SK-N-SH (cell line): Measurements from ENCODE around the gene ADAP2. TPM values are rescaled to one million over a fixed set of nuclear protein-coding genes. Genes with fewer than 3 reads are reported as not detected.

Source experiments
- CTCF ChIA-PET: fragments of 300-600, 350-600 bp; formaldehyde crosslinking; extraction: SDS; loops from one replicate; lab custom pipeline; 2021; lab: Yijun Ruan, JAX
- POLR2A ChIA-PET: fragments of 350-600 bp; sonication (Branson Sonifier 250); formaldehyde crosslinking; extraction: SDS; loops from one replicate; lab custom pipeline; 2020; ENCODE audit warnings: antibody characterized with exemption, inconsistent platforms; lab: Yijun Ruan, JAX
- DNase-seq: peaks from one replicate; pipeline ENCODE4 v3.0.0; 2012
- H2AFZ ChIP-seq: fragments of 200-600 bp; sonication (generic); 2 replicates; pipeline ENCODE4 v1.8.1; 2016; ENCODE audit warnings: antibody characterized with exemption, mild to moderate bottlenecking, low read depth
- H3F3A ChIP-seq: fragments of 200-600 bp; sonication (generic); replicated peaks from 2 replicates; pipeline ENCODE3; 2016; ENCODE audit warnings: antibody characterized with exemption, mild to moderate bottlenecking; ENCODE audit not compliant: insufficient read depth
- H3K27ac ChIP-seq, 2 experiments: fragments of 200-500 bp in 1 of 2; fragments of 200-600 bp in 1 of 2; sonication (Bioruptor generic) in 1 of 2; sonication (generic), shearing (Covaris generic) in 1 of 2; 2 replicates each; pipeline versions ENCODE4 v1.5.1 to v1.6.1; 2014 to 2016; ENCODE audit warnings: low read depth in 2 of 2, inconsistent platforms in 1 of 2, low read length in 1 of 2, mild to moderate bottlenecking in 1 of 2, mixed read lengths in 1 of 2
- H3K27me3 ChIP-seq: fragments of 200-600 bp; sonication (generic), shearing (Covaris generic); 2 replicates; pipeline ENCODE4 v1.6.1; 2016; ENCODE audit warnings: mixed run types; ENCODE audit not compliant: insufficient read depth
- H3K36me3 ChIP-seq, 2 experiments: fragments of 200-500 bp in 1 of 2; fragments of 200-600 bp in 1 of 2; sonication (Bioruptor generic) in 1 of 2; sonication (generic) in 1 of 2; replicated peaks in 1 of 2; 2 replicates each; pipeline versions ENCODE3 to v1.5.1; 2014 to 2016; ENCODE audit warnings: low read length in 1 of 2, mild to moderate bottlenecking in 1 of 2; ENCODE audit not compliant: insufficient read depth in 2 of 2, control insufficient read depth in 1 of 2
- H3K4me1 ChIP-seq, 2 experiments: fragments of 200-500 bp in 1 of 2; fragments of 200-600 bp in 1 of 2; sonication (Bioruptor generic) in 1 of 2; sonication (generic), shearing (Covaris generic) in 1 of 2; 2 replicates each; pipeline versions ENCODE4 v1.5.1 to v1.6.1; 2014 to 2016; ENCODE audit warnings: low read depth in 1 of 2, low read length in 1 of 2, mixed run types in 1 of 2; ENCODE audit not compliant: insufficient read depth in 2 of 2, control insufficient read depth in 1 of 2
- H3K4me2 ChIP-seq: fragments of 200-600 bp; sonication (generic), shearing (Covaris generic); 2 replicates; pipeline ENCODE4 v1.6.1; 2017; ENCODE audit warnings: mixed run types
- H3K4me3 ChIP-seq, 2 experiments: fragments of 200-500 bp in 1 of 2; fragments of 200-600 bp in 1 of 2; sonication (Bioruptor generic) in 1 of 2; sonication (generic), shearing (Covaris generic) in 1 of 2; 2 replicates each; pipeline versions ENCODE4 v1.5.1 to v1.8.1; 2014 to 2016; ENCODE audit warnings: low read depth in 2 of 2, inconsistent platforms in 1 of 2, low read length in 1 of 2, mild to moderate bottlenecking in 1 of 2, mixed read lengths in 1 of 2, moderate library complexity in 1 of 2
- H3K79me2 ChIP-seq: fragments of 200-600 bp; sonication (generic); 2 replicates; pipeline ENCODE4 v1.8.1; 2017; ENCODE audit warnings: mild to moderate bottlenecking; ENCODE audit not compliant: insufficient read depth
- H3K9ac ChIP-seq: fragments of 200-600 bp; sonication (generic); 2 replicates; pipeline ENCODE4 v1.6.1; 2017; ENCODE audit warnings: mixed run types
- H3K9me2 ChIP-seq: fragments of 200-600 bp; sonication (generic); 2 replicates; pipeline ENCODE4 v1.6.1; 2017; ENCODE audit warnings: mixed run types
- H3K9me3 ChIP-seq: fragments of 200-600 bp; sonication (generic); 2 replicates; pipeline ENCODE4 v1.6.1; 2017; ENCODE audit warnings: mixed run types, mild to moderate bottlenecking, moderate library complexity
- H4K20me1 ChIP-seq: fragments of 200-600 bp; sonication (generic); 2 replicates; pipeline ENCODE4 v1.6.1; 2017; ENCODE audit warnings: mild to moderate bottlenecking, mixed run types; ENCODE audit not compliant: insufficient read depth
- CHD2 ChIP-seq: fragments of 150-350 bp; IDR thresholded peaks from 2 replicates; pipeline ENCODE4 v1.6.1; 2018; ENCODE audit warnings: low read length; ENCODE audit not compliant: partially characterized antibody
- ELF1 ChIP-seq: IDR thresholded peaks from 2 replicates; pipeline ENCODE4 v1.4.0; 2012
- EZH2phosphoT487 ChIP-seq: fragments of 200-600 bp; sonication (generic); IDR thresholded peaks from 2 replicates; pipeline ENCODE4 v1.6.1; 2017; ENCODE audit warnings: low read depth, mixed run types, mild to moderate bottlenecking, antibody characterized with exemption, moderate library complexity, borderline replicate concordance
- FOXJ3 ChIP-seq: sonication (generic); formaldehyde crosslinking; IDR thresholded peaks from 2 replicates; pipeline ENCODE4 v1.5.1; 2020; ENCODE audit warnings: mild to moderate bottlenecking, missing genetic modification reagents
- GATA2 ChIP-seq: sonication (generic); formaldehyde crosslinking; IDR thresholded peaks from 2 replicates; pipeline ENCODE4 v1.5.0; 2020; ENCODE audit warnings: mild to moderate bottlenecking, missing genetic modification reagents
- IRF3 ChIP-seq: fragments of 150-350 bp; IDR thresholded peaks from 2 replicates; pipeline ENCODE4 v1.6.1; 2016; ENCODE audit warnings: mild to moderate bottlenecking, low read depth, low read length
- JUND ChIP-seq: IDR thresholded peaks from 2 replicates; pipeline ENCODE4 v1.4.0; 2012
- MXI1 ChIP-seq: IDR thresholded peaks from 2 replicates; pipeline ENCODE4 v1.6.1; 2012; ENCODE audit warnings: mild to moderate bottlenecking, low read depth, low read length, improper control_type of control experiment
- NRF1 ChIP-seq: IDR thresholded peaks from 2 replicates; pipeline ENCODE4 v1.6.1; 2012; ENCODE audit warnings: low read depth, mild to moderate bottlenecking, low read length
- POLR2AphosphoS5 ChIP-seq: IDR thresholded peaks from 2 replicates; pipeline ENCODE4 v1.6.1; 2012; ENCODE audit warnings: low read depth, low read length
- RAD21 ChIP-seq: IDR thresholded peaks from 2 replicates; pipeline ENCODE4 v1.6.1; 2012; ENCODE audit warnings: mild to moderate bottlenecking, low read length
- RCOR1 ChIP-seq: fragments of 150-350 bp; IDR thresholded peaks from 2 replicates; pipeline ENCODE4 v1.6.1; 2017; ENCODE audit warnings: antibody characterized with exemption, low read length
- REST ChIP-seq: IDR thresholded peaks from 2 replicates; pipeline ENCODE4 v1.6.1; 2012; ENCODE audit warnings: mild to moderate bottlenecking, low read depth, low read length, moderate library complexity
- RFX5 ChIP-seq: IDR thresholded peaks from 2 replicates; pipeline ENCODE4 v1.6.1; 2012; ENCODE audit warnings: mild to moderate bottlenecking, improper control_type of control experiment, low read length
- RXRA ChIP-seq: IDR thresholded peaks from 2 replicates; pipeline ENCODE4 v1.4.0; 2012; ENCODE audit warnings: low read depth, mild to moderate bottlenecking, borderline replicate concordance
- SIN3A ChIP-seq: IDR thresholded peaks from 2 replicates; pipeline ENCODE4 v1.6.1; 2012; ENCODE audit warnings: low read depth, mild to moderate bottlenecking, low read length, moderate library complexity, borderline replicate concordance
- SMC3 ChIP-seq: IDR thresholded peaks from 2 replicates; pipeline ENCODE4 v1.6.1; 2012; ENCODE audit warnings: low read depth, low read length, improper control_type of control experiment
- TEAD4 ChIP-seq: IDR thresholded peaks from 2 replicates; pipeline ENCODE4 v1.4.0; 2012; ENCODE audit warnings: mild to moderate bottlenecking, borderline replicate concordance; ENCODE audit not compliant: insufficient read depth
- USF1 ChIP-seq: IDR thresholded peaks from 2 replicates; pipeline ENCODE4 v1.4.0; 2012; ENCODE audit warnings: low read depth, borderline replicate concordance
- YY1 ChIP-seq: IDR thresholded peaks from 2 replicates; pipeline ENCODE4 v1.4.0; 2012; ENCODE audit warnings: low read depth, mild to moderate bottlenecking
- WGBS: methylation state at CpG from one replicate; pipeline ENCODE4 v1.1.6; 2017; ENCODE audit warnings: low lambda C conversion rate; 5-methylcytosine and 5-hydroxymethylcytosine counted together
- polyA plus RNA-seq, 3 experiments: library from polyadenylated mRNA; depleted of rRNA; stranded (reverse); fragments of >200 nt; gene quantifications; 2 replicates each; pipeline ENCODE4 v1.2.3, GENCODE V29; 2012

The ADAP2 gene
- polyA plus RNA-seq, 1 of the 3 experiments (the other 2 are of a cell fraction), result 0.39 TPM

DNA sequence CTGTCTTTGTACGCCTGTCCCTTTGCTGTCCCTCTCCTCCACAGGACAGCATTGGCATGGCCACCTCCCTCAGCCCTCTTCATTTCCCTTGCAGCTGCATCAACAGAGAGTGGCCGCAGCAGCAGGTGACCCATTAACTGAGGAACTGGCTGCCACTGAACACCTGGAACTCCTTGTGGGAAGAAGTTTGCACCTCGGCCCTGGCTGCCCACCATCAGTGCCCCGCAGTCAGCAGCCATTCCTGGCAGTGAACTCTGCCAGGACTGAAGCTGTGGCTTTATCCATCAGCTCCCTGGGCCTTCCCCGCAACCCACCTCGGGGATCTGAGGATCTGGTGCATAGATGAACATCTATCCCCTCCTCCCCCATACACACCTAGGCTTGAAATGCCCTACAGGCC is 36.0 kb downstream of the ADAP2 start:
- no peaks in the 10 kb centered on the region for H3K4me1 ChIP-seq
- no peak overlapping the region for H2AFZ ChIP-seq
- no peaks in the 10 kb centered on the region for H3K36me3 ChIP-seq
- H3K9me3 ChIP-seq, result no peaks in the 10 kb centered on the region
- H3F3A ChIP-seq, result no peaks in the 10 kb centered on the region
- H3K27ac ChIP-seq, result no peak overlapping the region
- no peaks in the 10 kb centered on the region for H3K9me2 ChIP-seq
- CTCF ChIA-PET, result no interaction called here
- H4K20me1 ChIP-seq, result no peaks in the 10 kb centered on the region
- no peak overlapping the region for H3K4me2 ChIP-seq
- no peak for DNase-seq
- H3K4me3 ChIP-seq, result no peak overlapping the region
- WGBS, result 83% methylated on average over 5 of the region's 6 CpGs
- no peaks in the 10 kb centered on the region for H3K27me3 ChIP-seq
- TF ChIP-seq CHD2 (no peak), RCOR1 (no peak), POLR2AphosphoS5 (no peak), RXRA (no peak), USF1 (no peak), ELF1 (no peak), GATA2 (CRISPR knock-in tag) (no peak), YY1 (no peak), RFX5 (no peak), SMC3 (no peak), REST (no peak), SIN3A (no peak)
- TF ChIP-seq, all 33 proteins: peak for 0
- POLR2A ChIA-PET, result no interaction called here
- Histone ChIP-seq H3K9ac (no peak overlapping the region), H3K79me2 (no peaks in the 10 kb centered on the region)

GRCh38 chr17:30958187-30958586 is 36.4 kb downstream of the ADAP2 start:
- no peaks in the 10 kb centered on the region for H3K9me2 ChIP-seq
- H3K27me3 ChIP-seq, result no peaks in the 10 kb centered on the region
- no peaks in the 10 kb centered on the region for H3K9me3 ChIP-seq
- no peaks in the 10 kb centered on the region for H4K20me1 ChIP-seq
- no peak overlapping the region for H2AFZ ChIP-seq
- ChIA-PET POLR2A (no interaction called here), CTCF (no interaction called here)
- DNase-seq, result no peak
- no peaks in the 10 kb centered on the region for H3K4me1 ChIP-seq
- H3K36me3 ChIP-seq, result no peaks in the 10 kb centered on the region
- no peak overlapping the region for H3K4me3 ChIP-seq
- H3F3A ChIP-seq, result no peaks in the 10 kb centered on the region
- no peaks in the 10 kb centered on the region for H3K79me2 ChIP-seq
- no peak overlapping the region for H3K9ac ChIP-seq
- H3K4me2 ChIP-seq, result no peak overlapping the region
- 76% methylated on average over 7 of the region's 7 CpGs for WGBS
- H3K27ac ChIP-seq, result no peak overlapping the region
- TF ChIP-seq NRF1 (no peak), REST (no peak), SIN3A (no peak), MXI1 (no peak), TEAD4 (no peak), IRF3 (no peak), RCOR1 (no peak), FOXJ3 (CRISPR knock-in tag) (no peak), JUND (no peak), EZH2phosphoT487 (no peak), RAD21 (no peak)
